Ishikawa (cell line): Measurements from ENCODE around the gene TTC38.

Source experiments
- CREB1 ChIP-seq: IDR thresholded peaks from 2 replicates; pipeline ENCODE4 v1.6.1; 2012; ENCODE audit warnings: low read depth
- EP300 ChIP-seq: IDR thresholded peaks from 2 replicates; pipeline ENCODE4 v1.6.1; 2012; ENCODE audit warnings: borderline replicate concordance
- MAX ChIP-seq: IDR thresholded peaks from 2 replicates; pipeline ENCODE4 v1.6.1; 2012
- RAD21 ChIP-seq: IDR thresholded peaks from 2 replicates; pipeline ENCODE4 v1.6.1; 2012; ENCODE audit warnings: low read depth
- TAF1 ChIP-seq: IDR thresholded peaks from 2 replicates; pipeline ENCODE4 v1.6.1; 2012; ENCODE audit warnings: low read depth, mild to moderate bottlenecking

DNA sequence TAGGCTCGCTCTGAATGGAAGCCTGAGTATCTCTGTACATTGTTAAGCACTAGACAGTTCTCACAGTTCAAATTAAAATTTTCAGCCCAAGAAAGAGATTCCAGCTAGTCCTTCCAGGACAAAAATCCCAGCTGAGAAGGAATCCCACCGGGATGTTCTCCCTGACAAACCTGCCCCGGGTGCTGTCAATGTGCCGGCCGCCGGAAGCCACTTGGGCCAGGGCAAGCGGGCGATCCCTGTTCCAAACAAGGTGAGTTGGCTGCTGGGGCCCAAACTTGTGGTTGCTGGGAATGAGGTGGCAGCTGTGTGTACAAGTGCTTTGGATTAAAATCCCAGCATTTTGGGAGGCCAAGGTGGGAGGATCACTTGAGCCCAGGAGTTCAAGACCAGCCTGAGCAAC lies 44.2 kb downstream of the TTC38 start:
- no peak for TF ChIP-seq RAD21
- TF ChIP-seq MAX: no peak
- no peak for TF ChIP-seq CREB1
- no peak for TF ChIP-seq EP300
- TF ChIP-seq TAF1: no peak
